Measurements from ENCODE around the gene CYP2J2. TPM values are rescaled to one million over a fixed set of nuclear protein-coding genes. Genes with fewer than 3 reads are reported as not detected.
"Not testable (repeated sequence)": the region's sequence is repeated elsewhere in the genome, so short reads cannot be mapped to it uniquely, and the experiment has no call there.

CYP2J2 gene
- total RNA-seq, 1 donor from 2014 or later, result 0.20 TPM

- no peak for DNase-seq (ENCODE audit: low read depth in 2 of 2)
Measured at GRCh38 chr1:59919746-59920145, 6.8 kb downstream of the CYP2J2 start.

- DNase-seq (ENCODE audit: low read depth in 2 of 2), result no peak
Measured at GRCh38 chr1:59917785-59918180, 8.8 kb downstream of the CYP2J2 start.

- no peak for DNase-seq (ENCODE audit: low read depth in 2 of 2)
Measured at GRCh38 chr1:59917026-59917784, 9.4 kb downstream of the CYP2J2 start.

- DNase-seq (ENCODE audit: low read depth in 2 of 2), result no peak
Measured at GRCh38 chr1:59915516-59915915, 11.1 kb downstream of the CYP2J2 start.

GRCh38 chr1:59914791-59915286 is 11.7 kb downstream of the CYP2J2 start:
- not testable (repeated sequence) for DNase-seq (ENCODE audit: low read depth in 2 of 2)

- DNase-seq (ENCODE audit: low read depth in 2 of 2), result no peak
Measured at GRCh38 chr1:59908682-59909081, 17.9 kb downstream of the CYP2J2 start.

- DNase-seq (ENCODE audit: low read depth in 2 of 2), result no peak
Measured at GRCh38 chr1:59908084-59908483, 18.5 kb downstream of the CYP2J2 start.

- no peak for DNase-seq (ENCODE audit: low read depth in 2 of 2)
Measured at GRCh38 chr1:59906931-59907330, 19.6 kb downstream of the CYP2J2 start.

GRCh38 chr1:59903141-59903754 is 23.3 kb downstream of the CYP2J2 start:
- DNase-seq (ENCODE audit: low read depth in 2 of 2), result peak; percentile 8 to 26

GRCh38 chr1:59901770-59902388 is 24.7 kb downstream of the CYP2J2 start:
- no peak for DNase-seq (ENCODE audit: low read depth in 2 of 2)

- DNase-seq (ENCODE audit: low read depth in 2 of 2), result peak in 1 of 2 donors; percentile 9
Measured at GRCh38 chr1:59900640-59901039, 25.9 kb downstream of the CYP2J2 start.

- no peak for DNase-seq (ENCODE audit: low read depth in 2 of 2)
Measured at GRCh38 chr1:59898927-59899326, 27.6 kb downstream of the CYP2J2 start.

- DNase-seq (ENCODE audit: low read depth in 2 of 2), result no peak
Measured at GRCh38 chr1:59897165-59897564, 29.4 kb downstream of the CYP2J2 start.

GRCh38 chr1:59892841-59893811 is 33.4 kb downstream of the CYP2J2 start:
- no peak for DNase-seq (ENCODE audit: low read depth in 2 of 2)

GRCh38 chr1:59885160-59885832 is 41.3 kb downstream of the CYP2J2 start:
- DNase-seq (ENCODE audit: low read depth in 2 of 2), result no peak

GRCh38 chr1:59880735-59881134 is 45.8 kb downstream of the CYP2J2 start:
- no peak for DNase-seq (ENCODE audit: low read depth in 2 of 2)

GRCh38 chr1:59879996-59880505 is 46.5 kb downstream of the CYP2J2 start:
- DNase-seq (ENCODE audit: low read depth in 2 of 2), result peak; percentile 53 to 55

GRCh38 chr1:59879574-59879973 is 47.0 kb downstream of the CYP2J2 start:
- peak; percentile 72 to 86 for DNase-seq (ENCODE audit: low read depth in 2 of 2)

- no peak for DNase-seq (ENCODE audit: low read depth in 2 of 2)
Measured at GRCh38 chr1:59878370-59878769, 48.2 kb downstream of the CYP2J2 start.

GRCh38 chr1:59877108-59877682 is 49.4 kb downstream of the CYP2J2 start:
- DNase-seq (ENCODE audit: low read depth in 2 of 2), result no peak

Measured in lung microvascular endothelial cell (primary cell).